ENCODE data around the gene NPEPL1.

The NPEPL1 gene

DNA sequence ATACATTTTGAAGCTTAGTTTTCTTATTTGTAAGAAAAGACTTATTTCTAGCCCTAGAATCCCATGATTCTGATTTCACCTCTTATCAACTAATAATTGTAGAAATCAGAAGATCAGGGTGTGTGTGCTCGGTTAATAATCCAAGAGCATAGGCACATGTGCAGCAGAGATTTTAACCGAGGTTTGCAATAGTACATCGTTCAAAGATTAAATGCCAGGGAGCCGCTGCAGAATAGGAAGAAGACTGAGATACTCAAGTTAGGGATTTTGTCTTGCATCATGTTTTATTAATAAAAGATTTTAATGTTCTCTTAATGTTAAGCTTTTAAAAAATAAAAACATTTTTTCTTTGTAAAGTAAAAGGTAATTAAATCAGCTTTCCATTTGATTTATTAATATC, 34.6 kb upstream of the NPEPL1 start:
- no peak for DNase-seq (ENCODE audit: low read depth)

- no peak for DNase-seq (ENCODE audit: low read depth)
Observed at GRCh38 chr20:58658760-58659159, 33.8 kb upstream of the NPEPL1 start.

- no peak for DNase-seq (ENCODE audit: low read depth)
Observed at GRCh38 chr20:58659841-58660240, 32.8 kb upstream of the NPEPL1 start.

DNA sequence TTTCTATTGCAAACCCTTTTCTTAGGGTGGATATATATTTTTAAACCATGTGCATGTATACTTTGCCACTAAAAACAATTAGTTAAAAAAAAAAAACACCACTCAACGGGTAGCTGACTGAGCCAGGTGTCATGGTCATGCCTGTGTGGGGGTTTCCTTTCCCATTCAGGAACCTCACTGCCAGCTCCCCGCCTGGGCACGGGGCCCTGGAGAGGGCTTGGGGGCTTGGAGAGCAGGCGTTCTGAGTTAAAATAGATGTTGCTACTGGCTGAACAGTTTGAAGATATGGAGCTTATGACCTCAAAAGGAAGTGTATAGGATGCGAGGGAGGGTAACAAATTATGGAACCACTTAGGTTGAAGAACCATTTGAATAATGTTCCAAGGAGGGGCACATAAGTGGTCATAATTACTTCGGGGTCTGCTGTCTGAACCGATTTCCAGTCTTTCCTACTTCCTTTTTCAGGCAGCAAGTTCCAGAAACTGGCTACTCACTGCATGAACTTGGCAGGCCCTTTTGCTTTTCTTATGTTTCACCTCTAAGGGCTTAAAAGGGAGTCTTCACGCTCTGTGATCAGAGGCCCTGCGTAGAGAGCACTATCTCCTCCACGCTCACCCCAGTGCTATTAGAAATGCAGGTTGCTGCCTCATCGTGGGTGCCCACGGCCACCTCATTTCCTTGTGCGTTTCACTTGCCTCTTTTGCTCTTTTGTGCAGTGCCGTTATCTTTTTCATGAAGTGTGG, 31.6 kb upstream of the NPEPL1 start:
- DNase-seq (ENCODE audit: low read depth), result peak; percentile 12

DNA sequence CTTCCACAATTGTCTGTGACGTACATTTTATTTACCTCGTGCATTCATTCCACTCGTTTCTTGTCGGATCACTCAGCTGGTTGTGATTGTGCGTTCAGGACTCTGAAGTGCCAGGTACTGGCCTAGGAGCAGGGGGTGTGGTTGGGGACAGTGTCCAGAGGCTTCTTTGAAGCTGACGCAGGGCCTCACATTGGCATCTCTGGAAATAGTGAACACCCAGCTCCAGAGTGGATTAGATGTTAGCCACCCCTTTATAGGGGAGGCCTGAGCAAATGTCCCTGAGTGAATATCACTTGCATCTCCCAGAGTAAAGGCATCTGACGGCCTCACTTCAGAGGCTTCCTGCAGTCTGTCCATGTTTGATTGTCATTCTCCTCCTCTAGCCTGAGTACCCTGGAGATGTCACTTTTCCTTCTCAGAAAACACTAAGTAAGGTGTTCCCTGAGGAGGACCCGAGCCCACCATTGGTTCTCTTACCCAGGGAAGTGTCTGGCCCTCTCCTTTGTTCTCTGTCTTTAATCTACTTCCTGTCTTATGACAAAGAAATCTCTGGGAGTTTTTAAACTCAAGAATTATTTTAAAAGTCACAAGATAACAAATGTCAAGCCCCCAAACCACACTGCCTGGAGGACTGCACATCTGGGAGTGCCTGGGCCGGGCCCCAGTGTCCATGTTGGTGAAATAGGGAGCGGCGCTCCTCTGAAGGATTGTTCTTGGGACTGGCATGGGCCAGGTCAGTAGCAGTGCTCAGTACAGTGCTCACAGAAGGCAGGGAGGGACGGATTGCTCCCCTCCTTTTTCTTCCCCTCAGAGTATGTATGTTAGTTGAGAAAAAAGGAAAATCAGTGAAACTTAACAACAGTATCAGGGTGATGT, 30.8 kb upstream of the NPEPL1 start:
- no peak for DNase-seq (ENCODE audit: low read depth)

GRCh38 chr20:58664331-58664730, 28.3 kb upstream of the NPEPL1 start:
- DNase-seq (ENCODE audit: low read depth), result no peak

- no peak for DNase-seq (ENCODE audit: low read depth)
Observed at GRCh38 chr20:58664883-58665282, 27.7 kb upstream of the NPEPL1 start.

GRCh38 chr20:58665606-58666005, 27.0 kb upstream of the NPEPL1 start:
- no peak for DNase-seq (ENCODE audit: low read depth)

DNA sequence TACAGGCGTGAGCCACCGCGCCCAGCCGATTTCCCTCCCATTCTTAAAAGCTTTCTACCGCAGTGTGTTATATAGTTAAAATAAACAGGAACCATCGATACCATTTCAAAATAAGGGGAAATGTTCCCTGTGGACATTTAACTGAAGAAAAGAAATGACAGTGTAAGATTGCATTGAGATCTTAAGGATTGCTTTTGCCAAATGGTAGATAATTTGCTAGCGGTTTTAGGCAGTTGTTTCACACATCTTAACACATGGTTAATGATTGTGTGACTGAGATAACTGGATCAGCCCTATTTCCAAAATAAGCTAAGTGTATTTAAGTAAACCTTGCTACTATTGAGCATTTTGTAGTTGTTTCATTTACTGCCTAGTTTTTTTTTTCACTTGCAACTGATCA, 25.9 kb upstream of the NPEPL1 start:
- no peak for DNase-seq (ENCODE audit: low read depth)

GRCh38 chr20:58667975-58668374, 24.6 kb upstream of the NPEPL1 start:
- DNase-seq (ENCODE audit: low read depth), result no peak

- no peak for DNase-seq (ENCODE audit: low read depth)
Observed at GRCh38 chr20:58668901-58669286, 23.7 kb upstream of the NPEPL1 start.

- DNase-seq (ENCODE audit: low read depth), result no peak
Observed at GRCh38 chr20:58669287-58670006, 23.2 kb upstream of the NPEPL1 start.

GRCh38 chr20:58670102-58670501, 22.5 kb upstream of the NPEPL1 start:
- no peak for DNase-seq (ENCODE audit: low read depth)

- no peak for DNase-seq (ENCODE audit: low read depth)
Observed at GRCh38 chr20:58670659-58671058, 21.9 kb upstream of the NPEPL1 start.

DNA sequence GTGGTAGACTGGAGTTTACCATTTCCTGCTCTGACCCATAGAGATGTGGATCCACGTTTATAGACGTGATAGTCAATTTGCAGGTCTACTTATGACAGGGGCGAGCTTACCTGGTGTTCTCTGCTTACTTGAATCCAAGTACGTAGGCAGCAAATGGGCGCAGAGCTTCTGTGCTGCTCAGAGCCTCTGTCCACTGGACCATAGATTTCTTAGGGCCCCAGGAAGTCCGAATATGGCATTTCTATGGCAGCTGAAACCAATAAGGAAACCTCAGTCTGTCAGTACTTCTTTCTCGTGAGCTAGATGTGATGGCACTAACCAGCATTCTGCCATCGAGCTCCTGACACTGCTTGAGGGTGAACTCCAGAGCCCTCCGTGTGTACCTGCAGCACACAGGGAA, 19.5 kb upstream of the NPEPL1 start:
- no peak for DNase-seq (ENCODE audit: low read depth)

DNA sequence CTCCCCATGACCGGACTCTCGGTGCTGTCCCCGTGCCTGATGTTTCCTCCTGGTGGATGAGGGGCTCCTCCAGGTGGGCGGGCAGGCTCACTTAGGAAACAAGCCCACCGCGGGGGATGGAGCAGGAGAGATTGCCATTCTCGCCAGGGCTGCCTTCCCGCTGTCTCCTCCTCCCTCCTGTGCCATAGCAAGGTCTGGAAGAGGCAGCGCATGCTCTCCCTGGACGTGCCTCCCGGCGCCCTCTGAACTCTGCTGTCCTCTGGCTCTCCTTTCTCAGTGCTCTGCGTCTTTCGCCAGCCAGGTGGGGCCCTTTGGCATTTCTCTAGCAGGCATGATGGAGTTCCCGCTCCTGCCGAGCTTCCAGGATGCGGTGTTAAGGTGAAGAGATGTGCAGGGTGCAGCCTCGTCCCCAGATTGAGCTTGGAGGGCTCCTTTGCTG, 17.4 kb upstream of the NPEPL1 start:
- no peak for DNase-seq (ENCODE audit: low read depth)

DNA sequence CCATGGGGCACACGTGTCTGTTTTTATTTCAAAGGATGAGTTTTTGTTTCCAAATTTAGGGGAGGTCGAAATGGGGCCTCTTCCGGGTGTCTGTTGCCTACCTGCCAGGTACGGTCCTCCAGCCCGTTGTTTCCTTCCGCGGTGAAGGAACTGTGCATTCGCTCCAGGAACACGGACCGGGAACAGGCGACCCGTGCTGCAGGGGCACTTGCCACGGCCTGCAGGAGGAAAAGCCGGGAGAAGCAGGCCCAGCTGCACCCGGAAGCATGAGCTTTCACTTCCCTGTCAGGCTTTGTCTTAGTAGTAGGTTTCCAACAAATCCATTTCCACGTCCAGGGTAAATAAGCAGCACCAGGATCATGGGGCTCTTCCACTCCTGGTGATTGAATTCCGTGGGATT, 17.0 kb upstream of the NPEPL1 start:
- DNase-seq (ENCODE audit: low read depth), result no peak

DNA sequence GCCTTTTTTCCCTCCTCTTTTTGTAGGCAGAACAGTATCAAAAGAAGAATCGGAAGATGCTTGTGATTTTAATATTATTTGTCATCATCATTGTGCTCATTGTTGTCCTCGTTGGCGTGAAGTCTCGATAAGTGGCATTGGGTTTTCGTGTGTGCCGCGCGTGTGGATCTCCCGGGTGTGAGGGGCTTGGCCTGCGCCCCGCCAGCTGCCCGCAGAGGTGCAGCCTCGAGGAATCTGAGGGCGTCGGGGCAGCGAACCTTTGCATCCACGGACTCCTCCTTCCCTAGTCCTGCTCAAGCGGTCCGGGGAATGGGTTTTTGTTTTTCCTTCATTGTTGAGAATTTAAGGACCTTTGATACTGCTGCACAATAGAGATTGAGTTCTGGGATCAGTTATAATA, 16.4 kb upstream of the NPEPL1 start:
- DNase-seq (ENCODE audit: low read depth), result no peak

DNA sequence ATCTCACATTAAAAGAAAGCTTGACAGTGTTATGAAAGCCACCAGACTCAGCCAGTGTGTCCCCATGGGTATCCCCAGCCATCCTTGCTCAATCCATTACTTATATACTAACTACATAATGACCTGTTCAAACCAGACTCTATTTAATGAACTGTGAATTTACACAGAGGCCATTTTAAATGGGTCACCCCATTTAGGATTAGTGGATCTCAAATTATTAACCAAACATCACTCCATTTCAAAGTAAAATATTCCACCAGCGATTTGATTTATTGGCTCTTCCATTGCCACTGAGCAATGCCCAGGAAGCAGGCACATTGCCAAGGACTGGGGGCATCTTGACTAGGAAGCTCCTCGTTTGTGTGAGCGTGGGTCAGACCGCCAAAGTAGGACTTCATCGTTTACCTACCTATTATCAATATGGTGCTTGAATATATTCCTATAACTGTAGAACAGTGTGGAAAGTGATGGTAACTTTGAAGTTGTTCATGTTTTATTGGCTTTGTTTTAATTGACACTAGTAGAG, 15.5 kb upstream of the NPEPL1 start:
- no peak for DNase-seq (ENCODE audit: low read depth)

DNA sequence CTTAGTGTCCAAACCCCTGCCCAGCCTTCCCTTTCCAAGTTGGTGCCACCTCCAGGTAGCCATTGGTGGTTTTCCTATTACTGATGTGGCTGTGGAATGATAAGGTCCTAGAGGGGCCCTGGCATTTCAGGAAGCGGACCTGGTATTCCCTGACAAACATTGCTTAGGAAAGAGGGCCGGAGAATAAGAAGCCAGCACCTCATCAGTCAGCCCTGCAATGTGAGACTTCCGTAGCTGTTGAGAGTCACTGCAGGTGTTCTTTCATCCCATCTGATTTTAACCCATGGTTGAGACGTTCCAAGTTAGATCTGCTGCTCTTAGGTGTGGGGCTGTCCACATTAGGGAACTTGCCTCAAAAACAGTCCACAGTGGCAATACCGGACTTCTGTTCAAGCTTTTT, 14.8 kb upstream of the NPEPL1 start:
- DNase-seq (ENCODE audit: low read depth), result no peak

GRCh38 chr20:58678806-58679205, 13.8 kb upstream of the NPEPL1 start:
- DNase-seq (ENCODE audit: low read depth), result no peak

Measured in activated T-helper 9 cell treated with anti-CD3 and anti-CD28 coated beads, Interleukin-2, amount 50 U/mL, for 16 hours (primary cell).